Measurements from ENCODE around the gene KIAA0930.

KIAA0930 gene

GRCh38 chr22:45270095-45271020 is 29.7 kb upstream of the KIAA0930 start:
- DNase-seq (ENCODE audit: low spot score), result no peak
- in situ Hi-C loops (cut with MboI; ENCODE audit: low sequenced_read_pairs, unreplicated experiment), result no loop called here
- TF ChIP-seq CTCF (IDR thresholded peaks at IDR 0.05; ENCODE audit: borderline replicate concordance, control extremely low read depth, extremely low read depth, insufficient read depth, missing control alignments), result no peak

GRCh38 chr22:45268958-45269844 is 28.5 kb upstream of the KIAA0930 start:
- in situ Hi-C loops (cut with MboI; ENCODE audit: low sequenced_read_pairs, unreplicated experiment), result loop anchor here (5.0 to 10.0 kb wide), 2 partner anchors 163 to 286 kb away; no protein-coding TSS in a partner anchor

GRCh38 chr22:45268167-45268957 is 27.7 kb upstream of the KIAA0930 start:
- in situ Hi-C loops (cut with MboI; ENCODE audit: low sequenced_read_pairs, unreplicated experiment), result loop anchor here (5.0 to 10.0 kb wide), 2 partner anchors 164 to 286 kb away; no protein-coding TSS in a partner anchor
- no peak for DNase-seq (ENCODE audit: low spot score)
- TF ChIP-seq CTCF (IDR thresholded peaks at IDR 0.05; ENCODE audit: borderline replicate concordance, control extremely low read depth, extremely low read depth, insufficient read depth, missing control alignments), result no peak

More at GRCh38 chr22:45268958-45269844, 28.5 kb upstream of the KIAA0930 start:
- peak; percentile 96 for TF ChIP-seq CTCF (IDR thresholded peaks at IDR 0.05; ENCODE audit: borderline replicate concordance, control extremely low read depth, extremely low read depth, insufficient read depth, missing control alignments)
- peak; percentile 92 for DNase-seq (ENCODE audit: low spot score)

GRCh38 chr22:45265535-45265934 is 24.8 kb upstream of the KIAA0930 start:
- in situ Hi-C loops (cut with MboI; ENCODE audit: low sequenced_read_pairs, unreplicated experiment), result loop anchor here (5.0 to 10.0 kb wide), 2 partner anchors 167 to 289 kb away; no protein-coding TSS in a partner anchor
- DNase-seq (ENCODE audit: low spot score), result no peak
- no peak for TF ChIP-seq CTCF (IDR thresholded peaks at IDR 0.05; ENCODE audit: borderline replicate concordance, control extremely low read depth, extremely low read depth, insufficient read depth, missing control alignments)

GRCh38 chr22:45263463-45264269 is 23.0 kb upstream of the KIAA0930 start:
- peak; percentile 65 for TF ChIP-seq CTCF (IDR thresholded peaks at IDR 0.05; ENCODE audit: borderline replicate concordance, control extremely low read depth, extremely low read depth, insufficient read depth, missing control alignments)
- in situ Hi-C loops (cut with MboI; ENCODE audit: low sequenced_read_pairs, unreplicated experiment), result loop anchor here (10.0 kb wide), 1 partner anchor 291 kb away; no protein-coding TSS in a partner anchor
- DNase-seq (ENCODE audit: low spot score), result peak; percentile 86
